Measurements from ENCODE around the gene GDF3.
"Not testable (repeated sequence)": the region's sequence is repeated elsewhere in the genome, so short reads cannot be mapped to it uniquely, and the experiment has no call there.

Gene GDF3

GRCh38 chr12:7642876-7643309 lies 52.7 kb downstream of the GDF3 start:
- H3F3A ChIP-seq (ENCODE audit: low read depth): peaks cover 10% of the 10 kb centered on the region; the same call in 1 of the 2 replicates
- peak overlapping the region; percentile 49 for H3K9ac ChIP-seq (ENCODE audit: low read depth, low read length, poor library complexity, severe bottlenecking)
- H3K4me1 ChIP-seq (ENCODE audit: insufficient read depth, low read length, poor library complexity, severe bottlenecking): peaks cover 27% of the 10 kb centered on the region
- peak; percentile 79 for TF ChIP-seq CTCF (conservative IDR thresholded peaks at IDR 0.05; ENCODE audit: low read length)
- TF ChIP-seq EZH2phosphoT487 (IDR thresholded peaks at IDR 0.05; ENCODE audit: borderline replicate concordance): no peak
- H3K9me2 ChIP-seq (replicated peaks; ENCODE audit: low read depth, low read length): no peaks in the 10 kb centered on the region
- H3K4me2 ChIP-seq (ENCODE audit: low read depth, low read length, poor library complexity, severe bottlenecking): no peak overlapping the region
- H2AFZ ChIP-seq (ENCODE audit: low read length): no peak overlapping the region
- H3K27me3 ChIP-seq (ENCODE audit: insufficient read depth, low read length, poor library complexity, severe bottlenecking): no peaks in the 10 kb centered on the region
- no peak overlapping the region for H3K4me3 ChIP-seq (ENCODE audit: low read length, poor library complexity, severe bottlenecking)
- no peaks in the 10 kb centered on the region for H3K9me3 ChIP-seq (ENCODE audit: insufficient read depth, low read depth, low read length)
- no peaks in the 10 kb centered on the region for H3K36me3 ChIP-seq (ENCODE audit: insufficient read depth, low read length)
- H4K20me1 ChIP-seq (ENCODE audit: insufficient read depth, low read length, poor library complexity, severe bottlenecking): no peaks in the 10 kb centered on the region
- H3K79me2 ChIP-seq (ENCODE audit: insufficient read depth, low read length): no peaks in the 10 kb centered on the region

- H2AFZ ChIP-seq (ENCODE audit: low read length): peak overlapping the region; percentile 52
- H3K4me1 ChIP-seq (ENCODE audit: insufficient read depth, low read length, poor library complexity, severe bottlenecking): peaks cover 27% of the 10 kb centered on the region
- no peak overlapping the region for H3K4me3 ChIP-seq (ENCODE audit: low read length, poor library complexity, severe bottlenecking)
- H3F3A ChIP-seq (ENCODE audit: low read depth): peaks cover 10% of the 10 kb centered on the region; the same call in 1 of the 2 replicates
- H3K36me3 ChIP-seq (ENCODE audit: insufficient read depth, low read length): no peaks in the 10 kb centered on the region
- no peaks in the 10 kb centered on the region for H3K9me2 ChIP-seq (replicated peaks; ENCODE audit: low read depth, low read length)
- no peak for TF ChIP-seq EZH2phosphoT487 (IDR thresholded peaks at IDR 0.05; ENCODE audit: borderline replicate concordance)
- no peak for TF ChIP-seq CTCF (conservative IDR thresholded peaks at IDR 0.05; ENCODE audit: low read length)
- H3K9me3 ChIP-seq (ENCODE audit: insufficient read depth, low read depth, low read length): no peaks in the 10 kb centered on the region
- H3K79me2 ChIP-seq (ENCODE audit: insufficient read depth, low read length): no peaks in the 10 kb centered on the region
- peak overlapping the region; percentile 83 for H3K4me2 ChIP-seq (ENCODE audit: low read depth, low read length, poor library complexity, severe bottlenecking)
- no peaks in the 10 kb centered on the region for H4K20me1 ChIP-seq (ENCODE audit: insufficient read depth, low read length, poor library complexity, severe bottlenecking)
- no peaks in the 10 kb centered on the region for H3K27me3 ChIP-seq (ENCODE audit: insufficient read depth, low read length, poor library complexity, severe bottlenecking)
- H3K9ac ChIP-seq (ENCODE audit: low read depth, low read length, poor library complexity, severe bottlenecking): peak overlapping the region; percentile 49
Measured at GRCh38 chr12:7642287-7642686, 53.3 kb downstream of the GDF3 start.

GRCh38 chr12:7640123-7640995 lies 55.2 kb downstream of the GDF3 start:
- H4K20me1 ChIP-seq (ENCODE audit: insufficient read depth, low read length, poor library complexity, severe bottlenecking); H3K9me2 ChIP-seq (replicated peaks; ENCODE audit: low read depth, low read length); H3K27me3 ChIP-seq (ENCODE audit: insufficient read depth, low read length, poor library complexity, severe bottlenecking); H3K9me3 ChIP-seq (ENCODE audit: insufficient read depth, low read depth, low read length); H3K36me3 ChIP-seq (ENCODE audit: insufficient read depth, low read length); H3K79me2 ChIP-seq (ENCODE audit: insufficient read depth, low read length): not testable (repeated sequence)
- H3K4me2 ChIP-seq (ENCODE audit: low read depth, low read length, poor library complexity, severe bottlenecking): peak overlapping the region; percentile 83
- peak overlapping the region; percentile 84 for H3K9ac ChIP-seq (ENCODE audit: low read depth, low read length, poor library complexity, severe bottlenecking)
- peak overlapping the region; percentile 74 for H3K4me3 ChIP-seq (ENCODE audit: low read length, poor library complexity, severe bottlenecking)
- H3K4me1 ChIP-seq (ENCODE audit: insufficient read depth, low read length, poor library complexity, severe bottlenecking): peaks cover 27% of the 10 kb centered on the region
- H3F3A ChIP-seq (ENCODE audit: low read depth): peaks cover 10% of the 10 kb centered on the region; the same call in 1 of the 2 replicates
- H2AFZ ChIP-seq (ENCODE audit: low read length): peak overlapping the region; percentile 81
